NT2/D1 (cell line): ENCODE data around the gene ATP5F1A.
"Not testable (repeated sequence)": the region's sequence is repeated elsewhere in the genome, so short reads cannot be mapped to it uniquely, and the experiment has no call there.

ENCODE experiments used
- DNase-seq: peaks from one replicate; pipeline ENCODE4 v3.0.0-alpha.2; 2011; ENCODE audit warnings: low read depth, low spot score
- H3K27me3 ChIP-seq: 2 replicates; pipeline ENCODE4 v1.6.0; 2011; ENCODE audit warnings: mild to moderate bottlenecking; ENCODE audit not compliant: insufficient read length, insufficient read depth
- H3K36me3 ChIP-seq: 2 replicates; pipeline ENCODE4 v1.6.1; 2011; ENCODE audit warnings: mild to moderate bottlenecking, low read length, mixed read lengths; ENCODE audit not compliant: insufficient read depth, insufficient read length
- H3K4me1 ChIP-seq: 2 replicates; pipeline ENCODE4 v1.5.1; 2011; ENCODE audit not compliant: insufficient read depth, insufficient read length
- H3K4me3 ChIP-seq: 2 replicates; pipeline ENCODE4 v1.5.1; 2011; ENCODE audit warnings: low read depth; ENCODE audit not compliant: insufficient read length
- H3K9ac ChIP-seq: 2 replicates; pipeline ENCODE4 v1.6.0; 2011; ENCODE audit warnings: low read depth; ENCODE audit not compliant: insufficient read length
- H3K9me3 ChIP-seq: 2 replicates; pipeline ENCODE4 v1.5.1; 2011; ENCODE audit warnings: mild to moderate bottlenecking, low read length; ENCODE audit not compliant: insufficient read depth
- SUZ12 ChIP-seq: IDR thresholded peaks from 2 replicates; pipeline ENCODE4 v1.6.1; 2011; ENCODE audit not compliant: insufficient read length, insufficient read depth; ENCODE audit errors: extremely low read depth
- YY1 ChIP-seq: IDR thresholded peaks from 2 replicates; pipeline ENCODE4 v1.6.1; 2011; ENCODE audit not compliant: insufficient read length, insufficient read depth
- ZNF274 ChIP-seq: IDR thresholded peaks from 2 replicates; pipeline ENCODE4 v1.6.1; 2011; ENCODE audit warnings: mild to moderate bottlenecking, low read depth, low read length

The ATP5F1A gene

GRCh38 chr18:46095532-46095931, 2.6 kb downstream of the ATP5F1A start:
- no peak for DNase-seq
- TF ChIP-seq SUZ12: no peak
- TF ChIP-seq YY1: no peak
- TF ChIP-seq ZNF274: no peak
- Histone ChIP-seq H3K36me3 (peaks cover 55% of the 10 kb centered on the region), H3K4me3 (no peak overlapping the region), H3K27me3 (no peaks in the 10 kb centered on the region), H3K4me1 (no peaks in the 10 kb centered on the region), H3K9me3 (no peaks in the 10 kb centered on the region), H3K9ac (no peak overlapping the region)

GRCh38 chr18:46088501-46088900, 9.6 kb downstream of the ATP5F1A start:
- DNase-seq, H3K9me3 ChIP-seq, H3K27me3 ChIP-seq, H3K9ac ChIP-seq, H3K4me3 ChIP-seq, H3K4me1 ChIP-seq: not testable (repeated sequence)
- H3K36me3 ChIP-seq: peaks cover 95% of the 10 kb centered on the region

GRCh38 chr18:46084431-46084830, 13.7 kb downstream of the ATP5F1A start:
- no peaks in the 10 kb centered on the region; the same call in 1 of the 2 replicates for H3K9me3 ChIP-seq
- TF ChIP-seq SUZ12 (no peak), ZNF274 (no peak), YY1 (no peak)
- H3K9ac ChIP-seq: no peak overlapping the region
- H3K4me1 ChIP-seq: no peaks in the 10 kb centered on the region
- H3K27me3 ChIP-seq: no peaks in the 10 kb centered on the region
- H3K36me3 ChIP-seq: peaks cover 85% of the 10 kb centered on the region
- H3K4me3 ChIP-seq: no peak overlapping the region
- DNase-seq: no peak

GRCh38 chr18:46080156-46080555, 17.9 kb downstream of the ATP5F1A start:
- H3K4me1 ChIP-seq: no peaks in the 10 kb centered on the region
- H3K4me3 ChIP-seq: no peak overlapping the region
- TF ChIP-seq SUZ12 (no peak), YY1 (no peak), ZNF274 (no peak)
- H3K9ac ChIP-seq: no peak overlapping the region
- peaks cover 55% of the 10 kb centered on the region for H3K36me3 ChIP-seq
- H3K9me3 ChIP-seq: no peaks in the 10 kb centered on the region
- DNase-seq: no peak
- no peaks in the 10 kb centered on the region for H3K27me3 ChIP-seq

- Histone ChIP-seq H3K9me3 (no peaks in the 10 kb centered on the region), H3K9ac (no peak overlapping the region), H3K4me3 (no peak overlapping the region), H3K36me3 (peaks cover 47% of the 10 kb centered on the region), H3K4me1 (no peaks in the 10 kb centered on the region), H3K27me3 (no peaks in the 10 kb centered on the region)
- DNase-seq: no peak
- no peak for TF ChIP-seq ZNF274
- no peak for TF ChIP-seq SUZ12
- TF ChIP-seq YY1: no peak
Measured at GRCh38 chr18:46079336-46079735, 18.8 kb downstream of the ATP5F1A start.

- no peak for DNase-seq
- H3K4me1 ChIP-seq: no peaks in the 10 kb centered on the region
Measured at GRCh38 chr18:46073474-46074331, 24.4 kb downstream of the ATP5F1A start.

GRCh38 chr18:46072959-46073358, 25.1 kb downstream of the ATP5F1A start:
- Histone ChIP-seq H3K27me3 (peaks cover 27% of the 10 kb centered on the region), H3K9ac (no peak overlapping the region), H3K36me3 (peaks cover 5% of the 10 kb centered on the region), H3K9me3 (no peaks in the 10 kb centered on the region), H3K4me1 (no peaks in the 10 kb centered on the region), H3K4me3 (no peak overlapping the region)
- DNase-seq: no peak
- TF ChIP-seq SUZ12 (no peak), YY1 (no peak), ZNF274 (no peak)

More at GRCh38 chr18:46073474-46074331, 24.4 kb downstream of the ATP5F1A start:
- no peak overlapping the region for H3K4me3 ChIP-seq
- TF ChIP-seq SUZ12 (no peak), YY1 (no peak), ZNF274 (no peak)
- peaks cover 5% of the 10 kb centered on the region for H3K36me3 ChIP-seq
- H3K9ac ChIP-seq: no peak overlapping the region
- H3K9me3 ChIP-seq: no peaks in the 10 kb centered on the region
- peaks cover 27% of the 10 kb centered on the region for H3K27me3 ChIP-seq
